Mesothelial cell of epicardium (in vitro differentiated cells): ENCODE measurements around the gene LIME1. TPM values are rescaled to one million over a fixed set of nuclear protein-coding genes. Genes with fewer than 3 reads are reported as not detected.

Experiments
- DNase-seq, 2 experiments: peaks; one replicate each; pipeline ENCODE4 v3.0.0; 2021; ENCODE audit warnings: low spot score in 2 of 2; ENCODE audit not compliant: unreplicated experiment in 2 of 2
- H3K27ac Mint-ChIP-seq: 2 replicates; pipeline ENCODE4 v1.8.0; 2021; ENCODE audit warnings: mixed read lengths
- H3K27me3 Mint-ChIP-seq: 2 replicates; pipeline ENCODE4 v1.8.0; 2021; ENCODE audit warnings: low read depth, mixed read lengths
- H3K36me3 Mint-ChIP-seq: 2 replicates; pipeline ENCODE4 v1.8.0; 2021; ENCODE audit warnings: mixed read lengths
- H3K4me1 Mint-ChIP-seq: 2 replicates; pipeline ENCODE4 v1.8.0; 2021; ENCODE audit warnings: mixed read lengths
- H3K4me3 Mint-ChIP-seq: 2 replicates; pipeline ENCODE4 v1.8.0; 2021; ENCODE audit warnings: mild to moderate bottlenecking, moderate library complexity, mixed read lengths
- H3K9me3 Mint-ChIP-seq: 2 replicates; pipeline ENCODE4 v1.8.0; 2021; ENCODE audit warnings: mixed read lengths
- total RNA-seq: library from RNA; stranded (reverse); gene quantifications from 3 replicates; pipeline ENCODE4 v1.2.1, GENCODE V29; 2021
- TF ChIP-seq, protein P1 (sequence below): fragments of 200-600 bp; sonication (generic); IDR thresholded peaks from one replicate; pipeline ENCODE4 v1.5.0; 2021; ENCODE audit warnings: antibody characterized with exemption; ENCODE audit not compliant: unreplicated experiment

The LIME1 gene
- total RNA-seq, 1 donor from 2014 or later, result 18.4 TPM

DNA sequence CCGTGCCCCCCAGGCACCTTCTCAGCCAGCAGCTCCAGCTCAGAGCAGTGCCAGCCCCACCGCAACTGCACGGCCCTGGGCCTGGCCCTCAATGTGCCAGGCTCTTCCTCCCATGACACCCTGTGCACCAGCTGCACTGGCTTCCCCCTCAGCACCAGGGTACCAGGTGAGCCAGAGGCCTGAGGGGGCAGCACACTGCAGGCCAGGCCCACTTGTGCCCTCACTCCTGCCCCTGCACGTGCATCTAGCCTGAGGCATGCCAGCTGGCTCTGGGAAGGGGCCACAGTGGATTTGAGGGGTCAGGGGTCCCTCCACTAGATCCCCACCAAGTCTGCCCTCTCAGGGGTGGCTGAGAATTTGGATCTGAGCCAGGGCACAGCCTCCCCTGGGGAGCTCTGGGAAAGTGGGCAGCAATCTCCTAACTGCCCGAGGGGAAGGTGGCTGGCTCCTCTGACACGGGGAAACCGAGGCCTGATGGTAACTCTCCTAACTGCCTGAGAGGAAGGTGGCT, 39.1 kb upstream of the LIME1 start:
- H3K36me3 Mint-ChIP-seq, result peaks cover 5% of the 10 kb centered on the region
- no peaks in the 10 kb centered on the region for H3K4me1 Mint-ChIP-seq
- TF ChIP-seq, protein P1, sequence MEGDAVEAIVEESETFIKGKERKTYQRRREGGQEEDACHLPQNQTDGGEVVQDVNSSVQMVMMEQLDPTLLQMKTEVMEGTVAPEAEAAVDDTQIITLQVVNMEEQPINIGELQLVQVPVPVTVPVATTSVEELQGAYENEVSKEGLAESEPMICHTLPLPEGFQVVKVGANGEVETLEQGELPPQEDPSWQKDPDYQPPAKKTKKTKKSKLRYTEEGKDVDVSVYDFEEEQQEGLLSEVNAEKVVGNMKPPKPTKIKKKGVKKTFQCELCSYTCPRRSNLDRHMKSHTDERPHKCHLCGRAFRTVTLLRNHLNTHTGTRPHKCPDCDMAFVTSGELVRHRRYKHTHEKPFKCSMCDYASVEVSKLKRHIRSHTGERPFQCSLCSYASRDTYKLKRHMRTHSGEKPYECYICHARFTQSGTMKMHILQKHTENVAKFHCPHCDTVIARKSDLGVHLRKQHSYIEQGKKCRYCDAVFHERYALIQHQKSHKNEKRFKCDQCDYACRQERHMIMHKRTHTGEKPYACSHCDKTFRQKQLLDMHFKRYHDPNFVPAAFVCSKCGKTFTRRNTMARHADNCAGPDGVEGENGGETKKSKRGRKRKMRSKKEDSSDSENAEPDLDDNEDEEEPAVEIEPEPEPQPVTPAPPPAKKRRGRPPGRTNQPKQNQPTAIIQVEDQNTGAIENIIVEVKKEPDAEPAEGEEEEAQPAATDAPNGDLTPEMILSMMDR, result no peak
- DNase-seq, result no peak
- no peaks in the 10 kb centered on the region for H3K9me3 Mint-ChIP-seq
- no peaks in the 10 kb centered on the region for H3K27me3 Mint-ChIP-seq
- H3K27ac Mint-ChIP-seq, result no peak overlapping the region
- H3K4me3 Mint-ChIP-seq, result peak overlapping the region; percentile 43

DNA sequence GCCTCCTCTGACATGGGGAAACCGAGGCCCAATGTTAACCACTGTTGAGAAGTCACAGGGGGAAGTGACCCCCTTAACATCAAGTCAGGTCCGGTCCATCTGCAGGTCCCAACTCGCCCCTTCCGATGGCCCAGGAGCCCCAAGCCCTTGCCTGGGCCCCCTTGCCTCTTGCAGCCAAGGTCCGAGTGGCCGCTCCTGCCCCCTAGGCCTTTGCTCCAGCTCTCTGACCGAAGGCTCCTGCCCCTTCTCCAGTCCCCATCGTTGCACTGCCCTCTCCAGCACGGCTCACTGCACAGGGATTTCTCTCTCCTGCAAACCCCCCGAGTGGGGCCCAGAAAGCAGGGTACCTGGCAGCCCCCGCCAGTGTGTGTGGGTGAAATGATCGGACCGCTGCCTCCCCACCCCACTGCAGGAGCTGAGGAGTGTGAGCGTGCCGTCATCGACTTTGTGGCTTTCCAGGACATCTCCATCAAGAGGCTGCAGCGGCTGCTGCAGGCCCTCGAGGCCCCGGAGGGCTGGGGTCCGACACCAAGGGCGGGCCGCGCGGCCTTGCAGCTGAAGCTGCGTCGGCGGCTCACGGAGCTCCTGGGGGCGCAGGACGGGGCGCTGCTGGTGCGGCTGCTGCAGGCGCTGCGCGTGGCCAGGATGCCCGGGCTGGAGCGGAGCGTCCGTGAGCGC, 38.5 kb upstream of the LIME1 start:
- no peak for DNase-seq
- Mint-ChIP-seq H3K36me3 (peaks cover 3% of the 10 kb centered on the region), H3K27me3 (no peaks in the 10 kb centered on the region), H3K9me3 (no peaks in the 10 kb centered on the region), H3K4me3 (peak overlapping the region; percentile 43), H3K27ac (no peak overlapping the region), H3K4me1 (no peaks in the 10 kb centered on the region)
- TF ChIP-seq, protein P1, result no peak

DNA sequence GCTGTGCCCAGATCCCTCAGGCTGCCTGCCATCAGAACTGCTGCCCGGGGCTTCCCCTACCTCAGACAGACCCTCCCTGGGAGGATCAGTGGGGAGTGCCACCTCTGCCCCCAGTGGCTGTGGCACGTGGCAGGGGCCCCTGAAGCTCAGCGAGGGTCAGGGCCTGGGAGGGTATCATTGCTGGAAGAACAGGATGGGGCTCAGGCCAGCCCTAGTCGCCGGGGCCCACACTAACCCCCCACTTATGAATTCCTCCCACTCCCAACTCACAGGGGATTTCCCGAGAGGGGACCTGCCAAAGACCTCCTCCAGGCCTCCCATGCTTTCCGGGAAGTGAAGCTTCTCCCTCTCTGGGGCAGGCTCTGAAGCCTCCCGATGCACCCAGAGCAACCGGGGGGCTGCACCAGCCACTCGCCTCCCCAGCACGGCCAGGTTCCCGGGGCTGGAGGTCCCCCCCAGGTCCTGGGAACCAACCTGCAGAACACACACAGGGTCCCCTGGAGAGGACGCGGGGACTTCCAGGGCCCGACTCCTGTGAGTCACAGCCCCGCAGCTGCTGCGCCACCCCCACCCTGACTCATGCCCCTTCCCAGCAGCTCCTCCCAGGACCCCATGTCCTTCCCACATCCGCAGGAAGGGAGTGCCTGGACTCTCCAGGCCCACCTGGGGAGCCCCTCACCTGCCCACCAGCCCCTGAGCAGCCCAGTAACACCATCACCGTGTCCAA, 37.6 kb upstream of the LIME1 start:
- Mint-ChIP-seq H3K27me3 (no peaks in the 10 kb centered on the region), H3K4me3 (no peak overlapping the region), H3K4me1 (no peaks in the 10 kb centered on the region), H3K27ac (no peak overlapping the region), H3K36me3 (no peaks in the 10 kb centered on the region), H3K9me3 (no peaks in the 10 kb centered on the region)
- TF ChIP-seq, protein P1, result no peak
- DNase-seq, result no peak

DNA sequence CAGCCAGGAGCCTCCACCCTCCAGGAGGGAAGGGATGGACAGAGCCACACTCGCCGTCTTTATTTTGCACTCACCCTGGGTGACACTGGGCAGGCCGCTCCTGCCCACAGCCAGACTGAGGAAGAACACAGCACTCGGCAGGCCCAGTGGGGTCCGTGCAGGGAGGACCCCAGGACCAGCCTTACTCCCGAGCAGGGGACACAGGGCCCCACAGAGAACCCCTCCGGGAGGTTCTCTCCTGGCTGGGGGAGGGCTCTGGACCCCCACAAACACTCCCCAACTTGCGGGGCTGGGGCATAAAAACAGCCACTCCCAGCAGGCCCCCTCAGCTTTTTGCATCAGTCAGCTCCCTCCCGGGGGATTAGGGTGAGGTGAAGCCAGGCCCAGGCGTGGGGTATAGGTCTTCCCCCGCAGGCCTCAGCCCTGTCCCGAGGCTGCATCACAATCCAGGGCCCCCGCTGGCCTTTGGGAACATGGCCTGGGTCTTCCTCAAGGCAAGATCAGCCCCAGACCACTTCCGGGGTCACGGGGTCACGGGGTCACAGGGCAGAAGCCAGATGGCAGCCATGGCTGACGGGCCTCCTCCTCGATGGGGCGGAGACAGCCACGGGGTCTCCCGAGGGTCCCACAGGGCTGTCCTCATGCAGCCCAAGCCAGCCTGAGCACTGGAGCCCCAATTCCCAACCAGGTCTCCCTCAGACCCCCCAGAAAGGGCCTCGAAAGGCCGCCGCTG, 36.8 kb upstream of the LIME1 start:
- Mint-ChIP-seq H3K9me3 (no peaks in the 10 kb centered on the region), H3K27me3 (no peaks in the 10 kb centered on the region), H3K27ac (no peak overlapping the region), H3K4me3 (no peak overlapping the region), H3K36me3 (peaks cover under 1% of the 10 kb centered on the region), H3K4me1 (no peaks in the 10 kb centered on the region)
- TF ChIP-seq, protein P1, result no peak
- no peak for DNase-seq

DNA sequence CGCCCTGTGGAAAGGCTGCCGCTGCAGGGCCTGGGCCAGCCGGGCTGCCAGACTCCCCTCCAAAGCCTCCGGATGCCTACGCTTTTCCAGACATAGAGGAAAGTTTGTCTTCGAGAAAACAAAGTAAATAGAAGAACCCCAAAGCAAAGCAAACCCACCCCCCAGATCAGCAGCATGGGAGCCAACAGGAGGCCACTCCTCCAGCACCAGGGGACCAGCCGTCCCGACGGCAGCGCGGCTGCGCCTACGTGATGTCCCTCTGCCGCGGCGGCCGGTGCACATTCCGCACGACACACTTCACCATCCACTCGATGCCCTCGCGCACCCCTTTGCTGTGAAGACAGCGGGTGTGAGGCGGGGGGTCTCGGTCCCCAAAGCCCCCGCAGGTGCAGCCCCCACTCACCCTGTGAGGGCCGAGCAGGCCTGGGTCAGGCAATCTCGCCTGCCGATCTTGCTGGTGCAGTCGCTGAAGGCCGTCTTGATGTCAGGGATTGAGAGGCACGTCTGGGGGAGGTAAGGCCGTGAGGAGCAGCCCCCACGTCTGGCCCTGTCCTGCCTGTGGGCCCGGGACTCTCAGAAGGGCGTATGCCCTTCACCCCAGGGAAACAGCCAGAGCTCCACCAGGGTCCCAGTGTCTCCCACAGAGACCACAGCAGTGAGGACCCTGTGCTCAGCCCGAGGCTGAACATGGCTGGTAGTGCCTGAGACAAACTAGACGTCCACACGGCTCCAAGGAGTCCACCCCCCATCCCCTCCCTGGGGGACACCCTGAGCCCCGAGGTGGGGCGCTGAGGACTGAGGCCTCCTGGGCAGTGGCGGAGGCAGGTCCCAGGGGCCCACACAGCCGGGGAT, 36.0 kb upstream of the LIME1 start:
- no peaks in the 10 kb centered on the region for H3K4me1 Mint-ChIP-seq
- H3K36me3 Mint-ChIP-seq, result peaks cover 6% of the 10 kb centered on the region
- TF ChIP-seq, protein P1, result no peak
- H3K27ac Mint-ChIP-seq, result no peak overlapping the region
- DNase-seq, result no peak
- H3K27me3 Mint-ChIP-seq, result no peaks in the 10 kb centered on the region
- H3K9me3 Mint-ChIP-seq, result no peaks in the 10 kb centered on the region
- H3K4me3 Mint-ChIP-seq, result no peak overlapping the region
